HepG2 (cell line): ENCODE results near the gene FBF1. TPM values are rescaled to one million over a fixed set of nuclear protein-coding genes. Genes with fewer than 3 reads are reported as not detected.

ENCODE experiments used
- CCAR2 ChIP-seq: fragments of 200-400 bp; formaldehyde crosslinking; optimal IDR thresholded peaks from 2 replicates; pipeline ENCODE3; 2018; ENCODE audit warnings: low read depth, mild to moderate bottlenecking, low read length, moderate library complexity
- HMGXB3 ChIP-seq: sonication (generic); formaldehyde crosslinking; IDR thresholded peaks from 2 replicates; pipeline ENCODE4 v1.4.0; 2020; ENCODE audit warnings: missing genetic modification reagents, borderline replicate concordance
- KAT8 ChIP-seq: IDR thresholded peaks from 2 replicates; pipeline ENCODE4 v1.6.1; 2016; ENCODE audit warnings: missing genetic modification reagents, missing compliant biosample characterization
- MXD1 ChIP-seq: sonication (generic); formaldehyde crosslinking; IDR thresholded peaks from 2 replicates; pipeline ENCODE4 v1.4.0; 2020; ENCODE audit warnings: mild to moderate bottlenecking, missing genetic modification reagents
- THAP11 ChIP-seq: IDR thresholded peaks from 2 replicates; pipeline ENCODE4 v1.6.1; 2016; ENCODE audit warnings: missing biosample characterization, missing genetic modification reagents
- ZMYM4 ChIP-seq: sonication (generic); formaldehyde crosslinking; IDR thresholded peaks from 2 replicates; pipeline ENCODE4 v1.8.1; 2023; ENCODE audit warnings: mild to moderate bottlenecking, missing genetic modification reagents
- ZNF136 ChIP-seq: sonication (generic); formaldehyde crosslinking; IDR thresholded peaks from 2 replicates; pipeline ENCODE4 v1.8.1; 2022; ENCODE audit warnings: low read depth, mild to moderate bottlenecking, moderate library complexity, missing genetic modification reagents
- ZNF260 ChIP-seq: sonication (generic); formaldehyde crosslinking; IDR thresholded peaks from 2 replicates; pipeline ENCODE4 v1.4.0; 2020; ENCODE audit warnings: missing genetic modification reagents, low read depth, mild to moderate bottlenecking, borderline replicate concordance
- ZNF382 ChIP-seq: sonication (generic); formaldehyde crosslinking; IDR thresholded peaks from 2 replicates; pipeline ENCODE4 v1.5.0; 2020; ENCODE audit warnings: missing genetic modification reagents, mild to moderate bottlenecking, borderline replicate concordance
- polyA plus RNA-seq, 8 experiments: library from polyadenylated mRNA; depleted of rRNA in 3 of 8; stranded (reverse) in 7 of 8; unstranded in 1 of 8; fragments of >200 nt; fragmentation: Illumina TruSeq in 4 of 8; extraction: Trizol in 4 of 8; gene quantifications; 2 replicates each; pipeline versions ENCODE4 v1.2.1 to v1.2.3, GENCODE V29; 2011 to 2016; ENCODE audit warnings: low read depth in 4 of 8, missing spikeins in 1 of 8, mixed read lengths in 1 of 8; ENCODE audit not compliant: insufficient read depth in 1 of 8
- total RNA-seq, 5 experiments: library from RNA; depleted of rRNA; stranded (reverse); fragments of >200 nt; fragmentation: Illumina TruSeq; extraction: Trizol; gene quantifications; 2 replicates each; pipeline ENCODE4 v1.2.3, GENCODE V29; 2016; ENCODE audit warnings: low read depth in 1 of 5
- TF ChIP-seq, protein P1 (sequence below), 2 experiments: fragments of 450-650 bp in 1 of 2; sonication (generic) in 1 of 2; formaldehyde crosslinking in 1 of 2; IDR thresholded peaks; 2 replicates each; pipeline versions ENCODE4 v1.6.1 to v1.8.0; 2016 to 2022; ENCODE audit warnings: antibody characterized with exemption in 1 of 2, mild to moderate bottlenecking in 1 of 2, missing genetic modification reagents in 1 of 2
- TF ChIP-seq, protein P2 (sequence below): sonication (generic); formaldehyde crosslinking; IDR thresholded peaks from 2 replicates; pipeline ENCODE4 v1.5.0; 2020; ENCODE audit warnings: mild to moderate bottlenecking, missing genetic modification reagents

The FBF1 gene
- total and polyA plus RNA-seq, 2 of the 13 experiments (the other 11 are each of a cell fraction or from before 2014, with no cell fraction given) = 2.4 to 8.1 TPM

GRCh38 chr17:75892556-75893224 lies 48.2 kb downstream of the FBF1 start (continued):
- TF ChIP-seq ZMYM4 (CRISPR knock-in tag) (peak; percentile 46; the same call in 1 of the 2 replicates), THAP11 (CRISPR knock-in tag) (0 out of 2 replicates have a peak, but pooled peaks have one; percentile 38), ZNF382 (CRISPR knock-in tag) (no peak), ZNF136 (CRISPR knock-in tag) (peak; percentile 38; the same call in 1 of the 2 replicates), KAT8 (CRISPR knock-in tag) (peak; percentile 59; the same call in 1 of the 2 replicates), ZNF260 (CRISPR knock-in tag) (no peak), HMGXB3 (CRISPR knock-in tag) (peak; percentile 85), CCAR2 (no peak), MXD1 (CRISPR knock-in tag) (0 out of 2 replicates have a peak, but pooled peaks have one; percentile 60)
- TF ChIP-seq, protein P1, sequence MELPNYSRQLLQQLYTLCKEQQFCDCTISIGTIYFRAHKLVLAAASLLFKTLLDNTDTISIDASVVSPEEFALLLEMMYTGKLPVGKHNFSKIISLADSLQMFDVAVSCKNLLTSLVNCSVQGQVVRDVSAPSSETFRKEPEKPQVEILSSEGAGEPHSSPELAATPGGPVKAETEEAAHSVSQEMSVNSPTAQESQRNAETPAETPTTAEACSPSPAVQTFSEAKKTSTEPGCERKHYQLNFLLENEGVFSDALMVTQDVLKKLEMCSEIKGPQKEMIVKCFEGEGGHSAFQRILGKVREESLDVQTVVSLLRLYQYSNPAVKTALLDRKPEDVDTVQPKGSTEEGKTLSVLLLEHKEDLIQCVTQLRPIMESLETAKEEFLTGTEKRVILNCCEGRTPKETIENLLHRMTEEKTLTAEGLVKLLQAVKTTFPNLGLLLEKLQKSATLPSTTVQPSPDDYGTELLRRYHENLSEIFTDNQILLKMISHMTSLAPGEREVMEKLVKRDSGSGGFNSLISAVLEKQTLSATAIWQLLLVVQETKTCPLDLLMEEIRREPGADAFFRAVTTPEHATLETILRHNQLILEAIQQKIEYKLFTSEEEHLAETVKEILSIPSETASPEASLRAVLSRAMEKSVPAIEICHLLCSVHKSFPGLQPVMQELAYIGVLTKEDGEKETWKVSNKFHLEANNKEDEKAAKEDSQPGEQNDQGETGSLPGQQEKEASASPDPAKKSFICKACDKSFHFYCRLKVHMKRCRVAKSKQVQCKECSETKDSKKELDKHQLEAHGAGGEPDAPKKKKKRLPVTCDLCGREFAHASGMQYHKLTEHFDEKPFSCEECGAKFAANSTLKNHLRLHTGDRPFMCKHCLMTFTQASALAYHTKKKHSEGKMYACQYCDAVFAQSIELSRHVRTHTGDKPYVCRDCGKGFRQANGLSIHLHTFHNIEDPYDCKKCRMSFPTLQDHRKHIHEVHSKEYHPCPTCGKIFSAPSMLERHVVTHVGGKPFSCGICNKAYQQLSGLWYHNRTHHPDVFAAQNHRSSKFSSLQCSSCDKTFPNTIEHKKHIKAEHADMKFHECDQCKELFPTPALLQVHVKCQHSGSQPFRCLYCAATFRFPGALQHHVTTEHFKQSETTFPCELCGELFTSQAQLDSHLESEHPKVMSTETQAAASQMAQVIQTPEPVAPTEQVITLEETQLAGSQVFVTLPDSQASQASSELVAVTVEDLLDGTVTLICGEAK (IDR thresholded peaks at IDR 0.05) = no peak
- TF ChIP-seq, protein P1 (CRISPR knock-in tag; IDR thresholded peaks at IDR 0.05) = no peak
- TF ChIP-seq, protein P2, sequence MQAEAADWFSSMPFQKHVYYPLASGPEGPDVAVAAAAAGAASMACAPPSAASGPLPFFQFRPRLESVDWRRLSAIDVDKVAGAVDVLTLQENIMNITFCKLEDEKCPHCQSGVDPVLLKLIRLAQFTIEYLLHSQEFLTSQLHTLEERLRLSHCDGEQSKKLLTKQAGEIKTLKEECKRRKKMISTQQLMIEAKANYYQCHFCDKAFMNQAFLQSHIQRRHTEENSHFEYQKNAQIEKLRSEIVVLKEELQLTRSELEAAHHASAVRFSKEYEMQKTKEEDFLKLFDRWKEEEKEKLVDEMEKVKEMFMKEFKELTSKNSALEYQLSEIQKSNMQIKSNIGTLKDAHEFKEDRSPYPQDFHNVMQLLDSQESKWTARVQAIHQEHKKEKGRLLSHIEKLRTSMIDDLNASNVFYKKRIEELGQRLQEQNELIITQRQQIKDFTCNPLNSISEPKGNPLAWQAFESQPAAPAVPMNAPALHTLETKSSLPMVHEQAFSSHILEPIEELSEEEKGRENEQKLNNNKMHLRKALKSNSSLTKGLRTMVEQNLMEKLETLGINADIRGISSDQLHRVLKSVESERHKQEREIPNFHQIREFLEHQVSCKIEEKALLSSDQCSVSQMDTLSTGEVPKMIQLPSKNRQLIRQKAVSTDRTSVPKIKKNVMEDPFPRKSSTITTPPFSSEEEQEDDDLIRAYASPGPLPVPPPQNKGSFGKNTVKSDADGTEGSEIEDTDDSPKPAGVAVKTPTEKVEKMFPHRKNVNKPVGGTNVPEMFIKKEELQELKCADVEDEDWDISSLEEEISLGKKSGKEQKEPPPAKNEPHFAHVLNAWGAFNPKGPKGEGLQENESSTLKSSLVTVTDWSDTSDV = no peak
